Measurements from ENCODE around the gene SLC15A1. TPM values are rescaled to one million over a fixed set of nuclear protein-coding genes. Genes with fewer than 3 reads are reported as not detected.

The SLC15A1 gene
- total RNA-seq, 4 donors from 2014 or later, result not detected

- 78 to 80% methylated on average over 15 of the region's 15 CpGs for WGBS, 2 donors
- Histone ChIP-seq H3K9me3 (no peaks in the 10 kb centered on the region), H3K4me3 (no peak overlapping the region), H3K4me1 (no peaks in the 10 kb centered on the region), H3K27me3 (no peaks in the 10 kb centered on the region), H3K27ac (no peak overlapping the region), H3K36me3 (no peaks in the 10 kb centered on the region)
- TF ChIP-seq CTCF (IDR thresholded peaks at IDR 0.05) (no peak), POLR2A (IDR thresholded peaks at IDR 0.05) (no peak), EP300 (IDR thresholded peaks at IDR 0.05) (no peak)
- DNase-seq (ENCODE audit: low spot score in 2 of 2), result no peak
These were observed 62.0 kb downstream of the SLC15A1 start for GRCh38 chr13:98690348-98691022.

- Histone ChIP-seq H3K36me3 (no peaks in the 10 kb centered on the region), H3K4me3 (no peak overlapping the region), H3K27ac (no peak overlapping the region), H3K27me3 (no peaks in the 10 kb centered on the region), H3K9me3 (no peaks in the 10 kb centered on the region), H3K4me1 (no peaks in the 10 kb centered on the region)
- TF ChIP-seq POLR2A (IDR thresholded peaks at IDR 0.05) (no peak), EP300 (IDR thresholded peaks at IDR 0.05) (no peak), CTCF (IDR thresholded peaks at IDR 0.05) (no peak)
- DNase-seq (ENCODE audit: low spot score in 2 of 2), result no peak
- 96% methylated on average over 6 of the region's 6 CpGs for WGBS, 2 donors
These were observed 63.0 kb downstream of the SLC15A1 start for GRCh38 chr13:98689347-98689968.

GRCh38 chr13:98688373-98688772 lies 64.1 kb downstream of the SLC15A1 start:
- 21 to 34% methylated on average over 2 of the region's 2 CpGs for WGBS, 2 donors
- Histone ChIP-seq H3K4me3 (no peak overlapping the region), H3K27me3 (no peaks in the 10 kb centered on the region), H3K36me3 (no peaks in the 10 kb centered on the region), H3K9me3 (no peaks in the 10 kb centered on the region), H3K4me1 (no peaks in the 10 kb centered on the region), H3K27ac (no peak overlapping the region)
- no peak for DNase-seq (ENCODE audit: low spot score in 2 of 2)
- TF ChIP-seq CTCF (IDR thresholded peaks at IDR 0.05) (no peak), POLR2A (IDR thresholded peaks at IDR 0.05) (no peak), EP300 (IDR thresholded peaks at IDR 0.05) (no peak)

- TF ChIP-seq POLR2A (IDR thresholded peaks at IDR 0.05) (no peak), EP300 (IDR thresholded peaks at IDR 0.05) (no peak), CTCF (IDR thresholded peaks at IDR 0.05) (no peak)
- Histone ChIP-seq H3K9me3 (no peaks in the 10 kb centered on the region), H3K4me3 (no peak overlapping the region), H3K4me1 (no peaks in the 10 kb centered on the region), H3K27ac (no peak overlapping the region), H3K36me3 (no peaks in the 10 kb centered on the region), H3K27me3 (no peaks in the 10 kb centered on the region)
- DNase-seq (ENCODE audit: low spot score in 2 of 2), result no peak
- whole genome bisulfite sequencing, 2 donors, result 82 to 86% methylated on average over 5 of the region's 5 CpGs
These were observed 65.2 kb downstream of the SLC15A1 start for GRCh38 chr13:98687319-98687718.

- no peak overlapping the region for H3K27ac ChIP-seq
- TF ChIP-seq POLR2A (IDR thresholded peaks at IDR 0.05), result no peak
- no peak for TF ChIP-seq EP300 (IDR thresholded peaks at IDR 0.05)
- no peak for TF ChIP-seq CTCF (IDR thresholded peaks at IDR 0.05)
These were observed 66.2 kb downstream of the SLC15A1 start for GRCh38 chr13:98686270-98686669.

More at GRCh38 chr13:98686270-98686669, 66.2 kb downstream of the SLC15A1 start:
- no peaks in the 10 kb centered on the region for H3K4me1 ChIP-seq
- WGBS, 2 donors, result 81 to 89% methylated on average over 8 to 9 of the region's 9 CpGs
- H3K4me3 ChIP-seq, result no peak overlapping the region
- H3K27me3 ChIP-seq, result no peaks in the 10 kb centered on the region
- no peaks in the 10 kb centered on the region for H3K36me3 ChIP-seq
- DNase-seq (ENCODE audit: low spot score in 2 of 2), result no peak
- H3K9me3 ChIP-seq, result no peaks in the 10 kb centered on the region
